ENCODE measurements around the gene IMMT.
"Not testable (repeated sequence)": the region's sequence is repeated elsewhere in the genome, so short reads cannot be mapped to it uniquely, and the experiment has no call there.

The IMMT gene

GRCh38 chr2:86202702-86203101 is 7.4 kb upstream of the IMMT start:
- POLR2A ChIA-PET, result interaction anchor here (0.7 kb wide), 1 partner anchor 13 kb away, joined by 3 read pairs; no protein-coding TSS in a partner anchor
- no peak for DNase-seq (ENCODE audit: extremely low spot score)
- TF ChIP-seq CTCF (IDR thresholded peaks at IDR 0.05; ENCODE audit: control extremely low read depth, extremely low read depth, low read depth, missing control alignments), result no peak
- CTCF ChIA-PET, result interaction anchor here (0.6 to 3.2 kb wide), 6 partner anchors 12 to 579 kb away, joined by 3 to 19 read pairs (median 3); no protein-coding TSS in a partner anchor

GRCh38 chr2:86202336-86202692 is 7.1 kb upstream of the IMMT start:
- ChIA-PET POLR2A (no interaction called here), CTCF (interaction anchor here (0.6 to 3.2 kb wide), 4 partner anchors 18 to 580 kb away, joined by 3 to 19 read pairs (median 3); no protein-coding TSS in a partner anchor)
- DNase-seq (ENCODE audit: extremely low spot score), result no peak
- TF ChIP-seq CTCF (IDR thresholded peaks at IDR 0.05; ENCODE audit: control extremely low read depth, extremely low read depth, low read depth, missing control alignments), result no peak

GRCh38 chr2:86201671-86202335 is 6.5 kb upstream of the IMMT start:
- DNase-seq (ENCODE audit: extremely low spot score), result no peak
- no peak for TF ChIP-seq CTCF (IDR thresholded peaks at IDR 0.05; ENCODE audit: control extremely low read depth, extremely low read depth, low read depth, missing control alignments)
- ChIA-PET CTCF (interaction anchor here (0.9 to 6.0 kb wide), 4 partner anchors 7 to 19 kb away, joined by 4 to 22 read pairs (median 4); no protein-coding TSS in a partner anchor), POLR2A (no interaction called here)

GRCh38 chr2:86200564-86200963 is 5.3 kb upstream of the IMMT start:
- CTCF ChIA-PET, result interaction anchor here (0.9 to 6.0 kb wide), 5 partner anchors 9 to 21 kb away, joined by 4 to 22 read pairs (median 4); no protein-coding TSS in a partner anchor
- POLR2A ChIA-PET; DNase-seq (ENCODE audit: extremely low spot score): not testable (repeated sequence)

GRCh38 chr2:86199834-86200177 is 4.5 kb upstream of the IMMT start:
- ChIA-PET POLR2A (no interaction called here), CTCF (interaction anchor here (1.2 to 6.0 kb wide), 3 partner anchors 13 to 21 kb away, joined by 3 to 22 read pairs (median 4); no protein-coding TSS in a partner anchor)
- no peak for DNase-seq (ENCODE audit: extremely low spot score)
- TF ChIP-seq CTCF (IDR thresholded peaks at IDR 0.05; ENCODE audit: control extremely low read depth, extremely low read depth, low read depth, missing control alignments), result no peak

GRCh38 chr2:86195808-86196387 is 636 bp upstream of the IMMT start:
- no peak for DNase-seq (ENCODE audit: extremely low spot score)
- POLR2A ChIA-PET, result interaction anchor here (0.6 kb wide), 1 partner anchor 579 kb away, joined by 3 read pairs; no protein-coding TSS in a partner anchor
- no peak for TF ChIP-seq CTCF (IDR thresholded peaks at IDR 0.05; ENCODE audit: control extremely low read depth, extremely low read depth, low read depth, missing control alignments)
- CTCF ChIA-PET, result interaction anchor here (1.3 to 6.0 kb wide), 5 partner anchors 10 to 116 kb away, joined by 3 to 22 read pairs (median 5); no protein-coding TSS in a partner anchor

- ChIA-PET CTCF (interaction anchor here (1.1 to 4.1 kb wide), 5 partner anchors 9 to 26 kb away, joined by 4 to 13 read pairs (median 5); no protein-coding TSS in a partner anchor), POLR2A (interaction anchor here (0.9 to 1.0 kb wide), 2 partner anchors 61 to 246 kb away, joined by 3 read pairs; partner anchors contain the start of gene KDM3A)
- no peak for TF ChIP-seq CTCF (IDR thresholded peaks at IDR 0.05; ENCODE audit: control extremely low read depth, extremely low read depth, low read depth, missing control alignments)
- no peak for DNase-seq (ENCODE audit: extremely low spot score)
Observed at GRCh38 chr2:86194751-86195054, 559 bp downstream of the IMMT start.
